Muscle of leg (tissue), 11 donors: Measurements from ENCODE around the gene PKP2. TPM values are rescaled to one million over a fixed set of nuclear protein-coding genes. Genes with fewer than 3 reads are reported as not detected.

Experiments
- DNase-seq: peaks from one replicate; pipeline ENCODE4 v3.0.0; 2013
- H3K27ac ChIP-seq: one replicate; pipeline ENCODE4 v1.5.1; 2013; ENCODE audit warnings: mild to moderate bottlenecking, low read length, control low read depth
- H3K27me3 ChIP-seq: one replicate; pipeline ENCODE4 v1.6.1; 2013; ENCODE audit warnings: low read length; ENCODE audit not compliant: control insufficient read depth, insufficient read depth
- H3K36me3 ChIP-seq: one replicate; pipeline ENCODE4 v1.6.1; 2013; ENCODE audit warnings: low read length; ENCODE audit not compliant: control insufficient read depth, insufficient read depth
- H3K4me1 ChIP-seq: one replicate; pipeline ENCODE4 v1.6.1; 2013; ENCODE audit warnings: low read length; ENCODE audit not compliant: control insufficient read depth, insufficient read depth
- H3K4me3 ChIP-seq: one replicate; pipeline ENCODE4 v1.5.1; 2013; ENCODE audit warnings: low read length, control low read depth
- H3K9me3 ChIP-seq: replicated peaks from 2 replicates; pipeline ENCODE4 v1.6.1; 2013; ENCODE audit warnings: low read depth, low read length; ENCODE audit not compliant: control insufficient read depth
- WGBS: methylation state at CpG from one replicate; pipeline ENCODE4 v1.1.5; 2013; ENCODE audit warnings: missing lambda C conversion rate; ENCODE audit not compliant: insufficient coverage; 5-methylcytosine and 5-hydroxymethylcytosine counted together
- polyA plus RNA-seq, 8 donors: library from polyadenylated mRNA; unstranded; fragments of 120-200 nt; gene quantifications; one replicate each; pipeline versions ENCODE4 v1.2.1 to v1.2.3, GENCODE V29; 2013; ENCODE audit warnings: inconsistent platforms in 1 of 8, low replicate concordance in 1 of 8; ENCODE audit not compliant: insufficient read length in 8 of 8, insufficient read depth in 1 of 8
- total RNA-seq: library from RNA; stranded (reverse); fragments of 120-200 nt; gene quantifications from one replicate; pipeline ENCODE4 v1.2.4, GENCODE V29; 2013

PKP2 gene
- total and polyA plus RNA-seq, 9 donors: 2.7 to 11.2 (median 4.8) TPM

DNA sequence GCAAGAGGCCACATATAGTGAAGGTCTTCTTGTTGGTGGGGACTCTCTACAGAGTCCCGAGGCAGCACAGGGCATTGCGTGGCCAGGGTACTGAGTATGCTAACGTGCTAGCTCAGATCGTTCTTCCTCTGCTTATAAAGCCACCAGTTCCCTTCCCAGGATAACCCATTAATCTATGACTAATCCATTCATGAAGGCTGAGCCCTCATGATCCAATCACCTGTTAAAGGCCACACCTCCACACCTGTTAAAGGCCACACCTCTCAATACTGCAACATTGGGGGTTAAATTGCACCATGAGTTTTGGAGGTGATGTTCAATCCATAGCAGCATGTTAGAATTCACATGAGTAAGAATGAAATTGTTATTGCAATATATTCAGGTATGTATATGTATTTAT, 128.1 kb downstream of the PKP2 start:
- no peak overlapping the region for H3K27ac ChIP-seq
- H3K4me1 ChIP-seq: no peaks in the 10 kb centered on the region
- H3K4me3 ChIP-seq: no peak overlapping the region
- H3K36me3 ChIP-seq: no peaks in the 10 kb centered on the region
- DNase-seq: no peak
- H3K9me3 ChIP-seq: no peaks in the 10 kb centered on the region
- whole genome bisulfite sequencing: 94% methylated on average over 2 of the region's 4 CpGs
- H3K27me3 ChIP-seq: no peaks in the 10 kb centered on the region

DNA sequence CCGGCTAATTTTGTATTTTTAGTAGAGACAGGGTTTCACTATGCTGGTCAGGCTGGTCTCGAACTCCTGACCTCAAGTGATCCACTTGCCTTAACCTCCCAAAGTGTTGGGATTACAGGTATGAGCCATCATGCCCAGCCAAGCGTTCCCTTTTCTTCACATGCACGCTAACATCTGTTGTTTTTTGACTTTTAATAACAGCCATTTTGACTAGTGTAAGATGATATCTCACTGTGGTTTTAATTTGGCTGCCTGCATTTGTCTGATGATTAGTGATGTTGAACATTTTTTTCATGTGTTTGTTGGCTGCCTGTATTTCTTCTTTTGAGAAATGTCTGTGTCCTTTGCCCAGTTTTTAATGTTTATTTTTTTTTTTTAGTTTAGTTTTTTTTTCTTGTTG, 130.7 kb downstream of the PKP2 start:
- no CpG with 5 or more reads among the region's 4 CpGs for WGBS
- no peak for DNase-seq
- peaks cover 2% of the 10 kb centered on the region for H3K27me3 ChIP-seq
- no peaks in the 10 kb centered on the region for H3K4me1 ChIP-seq
- no peaks in the 10 kb centered on the region for H3K36me3 ChIP-seq
- H3K27ac ChIP-seq: no peak overlapping the region
- no peaks in the 10 kb centered on the region for H3K9me3 ChIP-seq
- no peak overlapping the region for H3K4me3 ChIP-seq

DNA sequence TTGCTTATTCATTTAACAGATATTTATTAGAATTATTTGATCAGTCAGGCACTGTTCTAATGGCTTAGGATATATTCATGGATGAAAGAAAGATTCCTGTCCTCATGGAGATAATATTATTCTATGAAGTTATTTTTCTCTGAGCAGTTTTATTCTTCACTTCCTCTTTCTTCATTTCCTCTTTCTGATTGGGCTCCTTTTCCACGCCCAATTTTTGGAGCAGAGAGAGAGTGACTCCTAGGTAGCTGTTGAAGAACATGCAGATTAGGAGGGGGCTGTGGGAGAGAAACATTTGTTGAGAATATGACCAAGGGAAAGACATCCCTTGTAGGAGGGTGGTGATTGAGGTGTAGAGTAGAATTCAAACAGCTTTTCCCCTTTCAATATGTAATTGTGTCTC, 134.9 kb downstream of the PKP2 start:
- WGBS: no CpG with 5 or more reads among the region's 1 CpG
- Histone ChIP-seq H3K27ac (no peak overlapping the region), H3K4me3 (no peak overlapping the region), H3K36me3 (no peaks in the 10 kb centered on the region), H3K27me3 (peaks cover 2% of the 10 kb centered on the region), H3K9me3 (no peaks in the 10 kb centered on the region), H3K4me1 (peaks cover under 1% of the 10 kb centered on the region)
- no peak for DNase-seq

DNA sequence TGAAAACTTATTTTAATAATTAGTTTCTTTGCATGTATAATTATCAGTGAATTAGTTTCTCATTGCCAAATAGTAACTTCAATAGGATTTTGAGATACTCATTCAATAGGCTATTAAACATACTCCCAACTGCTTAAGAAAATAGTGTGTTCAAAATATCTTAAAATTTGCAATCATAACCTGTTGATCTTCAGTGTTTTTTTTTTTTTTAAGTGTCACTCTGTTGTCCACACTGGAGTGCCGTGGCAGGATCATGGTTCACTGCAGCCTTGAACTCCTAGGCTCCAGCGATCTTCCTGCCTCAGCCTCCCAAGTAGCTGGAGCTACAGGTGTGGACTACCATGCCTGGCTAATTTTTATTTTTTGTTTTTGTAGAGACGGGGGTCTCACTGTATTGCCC, 139.4 kb downstream of the PKP2 start:
- peaks cover 2% of the 10 kb centered on the region for H3K27me3 ChIP-seq
- no peaks in the 10 kb centered on the region for H3K9me3 ChIP-seq
- WGBS: 63% methylated on average over 3 of the region's 3 CpGs
- peaks cover 15% of the 10 kb centered on the region for H3K4me1 ChIP-seq
- DNase-seq: no peak
- peaks cover 9% of the 10 kb centered on the region for H3K36me3 ChIP-seq
- no peak overlapping the region for H3K4me3 ChIP-seq
- no peak overlapping the region for H3K27ac ChIP-seq

DNA sequence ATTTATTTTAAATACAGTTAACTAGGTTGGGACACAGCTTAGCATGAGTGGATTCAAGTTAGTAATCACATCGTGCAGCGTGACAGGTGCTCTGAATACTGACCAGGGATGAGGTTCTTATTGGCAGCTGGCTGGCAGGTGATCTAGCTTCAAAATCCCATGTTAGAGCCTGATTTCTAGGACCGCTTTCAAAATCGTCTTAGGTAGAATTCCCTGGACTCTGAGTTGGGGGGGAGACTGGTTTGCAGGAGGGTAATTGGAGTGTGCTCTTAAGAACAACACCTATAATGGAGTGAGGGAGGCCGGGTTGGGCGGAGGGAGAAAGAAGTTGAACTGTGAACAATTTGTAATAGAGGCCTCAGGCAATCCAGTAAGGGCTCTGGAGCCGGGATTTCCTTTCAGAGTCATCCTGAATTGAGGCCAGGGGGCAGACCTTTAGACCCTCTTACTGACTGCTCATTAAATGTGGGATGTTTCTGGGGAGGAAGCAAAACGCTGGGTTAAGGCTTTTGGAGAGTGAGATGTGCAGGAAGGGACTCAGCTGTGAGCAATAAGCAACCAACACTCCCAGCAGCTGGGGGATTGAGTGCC, 140.0 kb downstream of the PKP2 start:
- peak; percentile 35 for DNase-seq
- 13% methylated on average over 6 of the region's 8 CpGs for WGBS
- H3K27me3 ChIP-seq: peaks cover 2% of the 10 kb centered on the region
- peaks cover 13% of the 10 kb centered on the region for H3K36me3 ChIP-seq
- no peaks in the 10 kb centered on the region for H3K9me3 ChIP-seq
- peaks cover 15% of the 10 kb centered on the region for H3K4me1 ChIP-seq
- H3K4me3 ChIP-seq: no peak overlapping the region
- peak overlapping the region; percentile 13 for H3K27ac ChIP-seq

DNA sequence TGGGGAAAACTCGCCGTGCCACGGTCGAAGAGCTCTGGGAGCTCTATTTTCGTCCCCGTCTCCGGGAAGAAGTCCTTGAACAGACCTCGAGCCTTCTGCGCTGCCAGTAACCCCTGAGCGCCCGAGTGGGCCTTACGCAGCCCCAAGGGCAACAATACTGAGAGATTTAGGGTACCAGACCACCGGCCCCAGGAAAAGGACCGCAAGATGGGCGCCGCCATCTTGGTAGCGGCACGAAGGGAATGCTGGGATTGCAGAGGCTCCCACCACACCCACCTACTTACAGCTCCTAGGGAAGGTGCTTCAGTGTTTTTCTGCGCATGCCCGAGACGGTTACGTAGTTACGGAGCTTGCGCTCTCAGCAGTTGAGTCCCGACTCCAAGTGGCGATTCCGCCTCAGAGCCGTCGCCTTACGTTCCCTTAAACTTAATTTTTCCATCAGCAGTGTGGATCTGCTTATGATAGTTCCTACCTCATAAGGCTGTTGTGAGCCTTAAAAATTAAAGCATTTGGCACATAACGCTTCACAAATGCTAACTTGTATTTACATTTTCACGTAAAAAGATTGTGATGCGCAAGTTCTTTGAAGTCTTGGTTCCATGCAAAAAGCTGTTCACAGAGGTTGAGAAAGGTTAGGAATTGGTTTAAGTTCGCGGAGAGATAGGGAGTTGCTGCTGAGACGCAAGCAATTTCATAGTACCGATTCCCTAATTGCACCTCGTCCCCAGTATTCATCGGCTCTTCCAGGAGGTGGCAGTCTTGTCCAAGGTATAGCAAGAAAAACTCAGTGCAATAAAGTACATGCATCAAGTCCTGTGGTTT, 140.7 kb downstream of the PKP2 start, which contains the start of gene YARS2:
Gene YARS2 (minus strand): TSS at position 244 of the 822 bp plus-strand sequence. CDS start 23 bp downstream, at position 221.
- WGBS: 0% methylated on average over 25 of the region's 39 CpGs
- no peaks in the 10 kb centered on the region for H3K9me3 ChIP-seq
- peak; percentile 100 for DNase-seq
- no peaks in the 10 kb centered on the region for H3K27me3 ChIP-seq
- H3K4me3 ChIP-seq: peak within 1 kb of the TSS; percentile 90
- peaks cover 20% of the 10 kb centered on the region for H3K36me3 ChIP-seq
- peak within 1 kb of the TSS; percentile 92 for H3K27ac ChIP-seq
- H3K4me1 ChIP-seq: peaks cover 15% of the 10 kb centered on the region

DNA sequence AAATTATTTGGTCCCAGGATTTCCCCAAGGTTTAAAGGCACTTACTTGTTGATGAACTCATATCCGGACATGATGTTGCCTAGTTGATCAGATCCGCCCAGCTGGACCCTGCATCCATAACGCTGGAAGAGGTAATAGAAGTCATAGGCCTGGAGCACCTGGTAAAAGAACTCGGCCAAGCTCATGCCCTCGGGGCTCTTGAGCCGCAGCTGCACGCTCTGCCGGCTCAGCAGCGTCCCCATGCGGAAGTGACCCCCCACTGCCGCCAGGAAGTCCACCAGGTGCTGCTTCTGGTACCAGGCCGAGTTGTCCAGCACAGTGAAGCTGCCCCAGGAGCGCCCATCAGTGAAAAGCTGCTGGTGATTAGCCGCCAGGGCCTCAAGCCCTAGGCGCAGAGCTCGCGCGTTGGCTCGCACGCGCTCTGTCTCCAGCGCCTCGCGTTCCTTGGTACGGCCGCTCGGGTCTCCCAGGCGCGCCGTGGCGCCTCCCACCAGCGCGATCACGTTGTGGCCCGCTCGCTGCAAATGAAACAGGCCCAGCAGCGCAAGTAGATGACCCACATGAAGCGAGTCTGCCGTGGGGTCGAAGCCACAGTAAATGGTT, 141.4 kb downstream of the PKP2 start:
- H3K9me3 ChIP-seq: no peaks in the 10 kb centered on the region
- H3K27me3 ChIP-seq: no peaks in the 10 kb centered on the region
- H3K4me3 ChIP-seq: peak overlapping the region; percentile 90
- H3K4me1 ChIP-seq: peaks cover 15% of the 10 kb centered on the region
- DNase-seq: peak; percentile 88
- peak overlapping the region; percentile 92 for H3K27ac ChIP-seq
- 1% methylated on average over 40 of the region's 40 CpGs for WGBS
- peaks cover 24% of the 10 kb centered on the region for H3K36me3 ChIP-seq

DNA sequence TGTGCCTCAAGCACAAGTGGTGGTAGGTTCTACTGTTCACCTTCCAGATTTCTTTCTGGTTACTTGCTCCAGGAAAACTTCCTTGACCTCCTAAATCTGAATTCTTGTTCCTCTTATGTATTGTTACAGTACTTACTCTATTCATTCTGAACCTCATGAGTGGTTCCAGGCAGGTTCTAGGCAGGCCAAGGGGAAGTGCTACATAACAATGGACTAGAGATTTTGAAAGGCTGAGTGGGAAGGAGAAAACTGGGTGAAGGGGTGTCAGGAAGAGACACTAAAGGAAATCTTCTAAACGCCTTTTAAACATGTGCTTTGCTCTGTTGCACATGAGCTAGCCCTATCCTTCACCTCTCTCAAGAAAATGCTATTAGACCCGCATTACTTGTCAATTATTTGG, 142.5 kb downstream of the PKP2 start:
- peak overlapping the region; percentile 92 for H3K27ac ChIP-seq
- WGBS: no CpG with 5 or more reads among the region's 2 CpGs
- H3K36me3 ChIP-seq: peaks cover 34% of the 10 kb centered on the region

DNA sequence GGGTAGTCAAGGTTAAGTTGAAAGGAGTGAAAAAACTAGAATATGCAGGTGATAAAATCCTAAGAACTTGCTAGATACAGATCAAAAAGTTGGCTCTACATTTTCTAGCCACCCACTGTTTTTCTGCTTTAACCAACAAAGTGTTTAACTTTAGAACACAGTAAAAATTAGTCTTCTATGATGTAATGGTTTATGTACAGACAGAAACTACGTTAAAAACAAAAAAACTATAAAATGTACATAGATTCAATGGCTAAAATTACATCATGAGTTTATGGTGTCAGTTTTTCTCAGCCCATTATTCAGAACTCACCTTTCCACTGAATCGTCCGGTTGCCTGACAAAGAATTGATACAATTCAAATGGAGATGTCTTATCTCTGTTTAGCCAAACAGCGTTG, 143.0 kb downstream of the PKP2 start:
- peaks cover 36% of the 10 kb centered on the region for H3K36me3 ChIP-seq

More for the DNA sequence above, 142.5 kb downstream of the PKP2 start:
- Histone ChIP-seq H3K9me3 (no peaks in the 10 kb centered on the region), H3K4me3 (no peak overlapping the region), H3K27me3 (no peaks in the 10 kb centered on the region), H3K4me1 (peaks cover 15% of the 10 kb centered on the region)
- DNase-seq: peak; percentile 6

DNA sequence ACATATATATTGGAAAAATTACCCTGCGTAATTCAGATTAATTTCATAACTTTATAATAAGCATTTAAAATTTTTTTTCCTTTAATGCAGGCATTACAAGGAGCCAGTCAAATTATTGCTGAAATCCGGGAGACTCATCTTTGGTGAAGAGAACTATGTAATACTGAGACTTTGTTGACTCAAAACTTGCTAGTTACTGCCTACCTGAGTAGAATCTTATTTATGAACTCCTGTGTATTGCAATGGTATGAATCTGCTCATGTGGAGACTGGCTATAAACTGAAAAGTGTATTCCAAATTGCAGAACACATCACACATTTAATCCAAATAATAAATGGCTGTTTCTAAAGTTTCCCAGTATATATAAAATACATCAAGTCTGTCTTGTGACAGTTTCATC, 153.3 kb downstream of the PKP2 start:
- Histone ChIP-seq H3K4me3 (no peak overlapping the region), H3K9me3 (no peaks in the 10 kb centered on the region), H3K27ac (no peak overlapping the region), H3K27me3 (no peaks in the 10 kb centered on the region), H3K4me1 (no peaks in the 10 kb centered on the region), H3K36me3 (peaks cover 45% of the 10 kb centered on the region)
- no peak for DNase-seq
- no CpG with 5 or more reads among the region's 2 CpGs for WGBS

More for the DNA sequence above, 143.0 kb downstream of the PKP2 start:
- Histone ChIP-seq H3K27ac (no peak overlapping the region), H3K4me3 (no peak overlapping the region), H3K9me3 (no peaks in the 10 kb centered on the region), H3K27me3 (no peaks in the 10 kb centered on the region), H3K4me1 (peaks cover 15% of the 10 kb centered on the region)
- WGBS: 70% methylated on average over 2 of the region's 4 CpGs
- DNase-seq: no peak
